HepG2 (cell line): ENCODE measurements around the gene TBX19. TPM values are rescaled to one million over a fixed set of nuclear protein-coding genes. Genes with fewer than 3 reads are reported as not detected.

Source experiments
- ATAC-seq: fragments of 200-7000 bp; cut with Tn5 transposase; 3 replicates; pipeline ENCODE4 v1.9.1; 2020; ENCODE audit warnings: mild to moderate bottlenecking, moderate library complexity
- BruUV-seq: library from RNA; stranded (reverse); fragments of 400-500 nt; replicated peaks from 2 replicates; lab custom pipeline; 2021; lab: Mats Ljungman, UMichigan
- CTCF ChIA-PET: fragments of 300-600 bp; formaldehyde crosslinking; extraction: SDS; loops from one replicate; lab custom pipeline; 2021; ENCODE audit warnings: low total read pairs, inconsistent platforms, low intra/inter-chr PET ratio; lab: Yijun Ruan, JAX
- POLR2A ChIA-PET: fragments of 350-600 bp; sonication (Branson Sonifier 250); formaldehyde crosslinking; loops from one replicate; lab custom pipeline; 2020; ENCODE audit warnings: antibody characterized with exemption, inconsistent platforms; lab: Yijun Ruan, JAX
- DNase-seq: peaks from one replicate; pipeline ENCODE4 v3.0.0-alpha.2; 2015; ENCODE audit warnings: low spot score
- FAIRE-seq: peaks from 3 replicates; lab custom pipeline; 2011; peaks lifted over from hg19 to GRCh38; lab: Jason Lieb, UNC
- H2AFZ ChIP-seq: one replicate; pipeline ENCODE4 v1.6.1; 2011; ENCODE audit warnings: low read length, inconsistent platforms
- H3K27ac ChIP-seq: fragments of 300-600 bp; 3 replicates; pipeline ENCODE4 v1.8.0; 2011; ENCODE audit warnings: mixed run types, mild to moderate bottlenecking, mixed read lengths, low read length, inconsistent platforms; ENCODE audit not compliant: insufficient read depth; ENCODE audit errors: extremely low read length
- H3K27me3 ChIP-seq, 2 experiments: fragments of 200-600 bp in 1 of 2; 2 replicates in 1 of 2; 3 replicates in 1 of 2; pipeline versions ENCODE4 v1.6.0 to v1.8.0; 2011; ENCODE audit warnings: low read length in 2 of 2, mild to moderate bottlenecking in 2 of 2, moderate library complexity in 2 of 2, inconsistent platforms in 1 of 2; ENCODE audit not compliant: insufficient read depth in 2 of 2, control insufficient read depth in 1 of 2
- H3K36me3 ChIP-seq, 2 experiments: fragments of 200-600 bp in 1 of 2; replicated peaks in 1 of 2; 2 replicates in 1 of 2; 3 replicates in 1 of 2; pipeline versions ENCODE4 v1.5.1 to v1.8.0; 2011; ENCODE audit warnings: low read length in 2 of 2, inconsistent platforms in 1 of 2; ENCODE audit not compliant: insufficient read depth in 2 of 2, control insufficient read depth in 1 of 2
- H3K4me1 ChIP-seq: 2 replicates; pipeline ENCODE4 v1.5.1; 2012; ENCODE audit warnings: low read length, inconsistent platforms; ENCODE audit not compliant: insufficient read depth
- H3K4me2 ChIP-seq: 2 replicates; pipeline ENCODE4 v1.6.0; 2011; ENCODE audit warnings: low read depth, low read length, inconsistent platforms
- H3K4me3 ChIP-seq, 3 experiments: fragments of 200-600 bp in 1 of 3; sonication (generic), shearing (Covaris generic) in 1 of 3; replicated peaks in 1 of 3; 2 replicates each; pipeline ENCODE4 v1.5.1; 2011 to 2016; ENCODE audit warnings: low read length in 3 of 3, inconsistent platforms in 2 of 3, low read depth in 2 of 3, mild to moderate bottlenecking in 2 of 3, control low read depth in 1 of 3, mixed read lengths in 1 of 3; ENCODE audit not compliant: insufficient read depth in 1 of 3
- H3K79me2 ChIP-seq: one replicate; pipeline ENCODE4 v1.6.1; 2011; ENCODE audit warnings: low read length, inconsistent platforms; ENCODE audit not compliant: insufficient read depth
- H3K9ac ChIP-seq: 2 replicates; pipeline ENCODE4 v1.6.0; 2011; ENCODE audit warnings: mild to moderate bottlenecking, low read depth, low read length, inconsistent platforms; ENCODE audit not compliant: insufficient read depth
- H3K9me3 ChIP-seq: 2 replicates; pipeline ENCODE4 v1.5.1; 2012; ENCODE audit warnings: mild to moderate bottlenecking, low read length
- H4K20me1 ChIP-seq: 2 replicates; pipeline ENCODE4 v1.6.0; 2011; ENCODE audit warnings: inconsistent platforms, mild to moderate bottlenecking, low read length, moderate library complexity; ENCODE audit not compliant: insufficient read depth
- CHD4 ChIP-seq: fragments of 200-600 bp; sonication (generic); IDR thresholded peaks from 2 replicates; pipeline ENCODE4 v1.7.0; 2017; ENCODE audit warnings: mild to moderate bottlenecking, low read length, borderline replicate concordance
- ELF3 ChIP-seq: IDR thresholded peaks from 2 replicates; pipeline ENCODE4 v1.6.1; 2016; ENCODE audit warnings: missing genetic modification reagents, missing compliant biosample characterization
- FOXO1 ChIP-seq: sonication (generic); formaldehyde crosslinking; IDR thresholded peaks from 2 replicates; pipeline ENCODE4 v1.4.0; 2020; ENCODE audit warnings: missing genetic modification reagents
- KAT2B ChIP-seq: fragments of 150-350 bp; IDR thresholded peaks from 2 replicates; pipeline ENCODE4 v1.6.1; 2014; ENCODE audit warnings: low read depth, low read length, borderline replicate concordance
- MBNL3 ChIP-seq: fragments of 250-450 bp; sonication (Bioruptor Pico); conservative IDR thresholded peaks from 2 replicates; pipeline ENCODE4 v1.8.0; 2022; ENCODE audit warnings: mild to moderate bottlenecking, inconsistent platforms
- NR2F1 ChIP-seq, 2 experiments: fragments of 450-650 bp in 1 of 2; formaldehyde crosslinking in 1 of 2; IDR thresholded peaks; 2 replicates each; pipeline versions ENCODE4 v1.5.0 to v1.6.1; 2016 to 2020; ENCODE audit warnings: mild to moderate bottlenecking in 1 of 2, missing compliant biosample characterization in 1 of 2, missing genetic modification reagents in 1 of 2, moderate library complexity in 1 of 2
- PRDM10 ChIP-seq: sonication (generic); formaldehyde crosslinking; IDR thresholded peaks from 2 replicates; pipeline ENCODE4 v1.4.0; 2020; ENCODE audit warnings: low read depth, missing genetic modification reagents
- RNF2 ChIP-seq: fragments of 450-650 bp; conservative IDR thresholded peaks from 2 replicates; pipeline ENCODE4 v1.6.1; 2016; ENCODE audit warnings: low read depth
- SCMH1 ChIP-seq: sonication (generic); formaldehyde crosslinking; IDR thresholded peaks from 2 replicates; pipeline ENCODE4 v1.9.0; 2021; ENCODE audit warnings: missing genetic modification reagents, mild to moderate bottlenecking, borderline replicate concordance
- SIX4 ChIP-seq: sonication (generic); formaldehyde crosslinking; IDR thresholded peaks from 2 replicates; pipeline ENCODE4 v1.4.0; 2020; ENCODE audit warnings: missing genetic modification reagents
- TEAD2 ChIP-seq: sonication (generic); formaldehyde crosslinking; IDR thresholded peaks from 2 replicates; pipeline ENCODE4 v1.9.0; 2021; ENCODE audit warnings: missing genetic modification reagents
- ZNF737 ChIP-seq: sonication (generic); formaldehyde crosslinking; IDR thresholded peaks from 2 replicates; pipeline ENCODE4 v1.5.0; 2020; ENCODE audit warnings: missing genetic modification reagents, mild to moderate bottlenecking, borderline replicate concordance
- WGBS: methylation state at CpG from one replicate; pipeline ENCODE4 v1.1.6; 2017; ENCODE audit warnings: low lambda C conversion rate; 5-methylcytosine and 5-hydroxymethylcytosine counted together
- in situ Hi-C: cut with HindIII; loops from 2 replicates; pipeline ENCODE4 v1.10.0; 2017; ENCODE audit warnings: low pct_unique_long_range_greater_than_20kb; ENCODE audit not compliant: extremely low pct_ligation_motif_present
- intact Hi-C: fragments of 100-400 bp; cut with micrococcal nuclease; formaldehyde crosslinking; loops from one replicate; pipeline ENCODE4 v1.10.0; 2022; ENCODE audit not compliant: unreplicated experiment
- polyA plus RNA-seq, 8 experiments: library from polyadenylated mRNA; depleted of rRNA in 3 of 8; stranded (reverse) in 7 of 8; unstranded in 1 of 8; fragments of >200 nt; fragmentation: Illumina TruSeq in 4 of 8; extraction: Trizol in 4 of 8; gene quantifications; 2 replicates each; pipeline versions ENCODE4 v1.2.1 to v1.2.3, GENCODE V29; 2011 to 2016; ENCODE audit warnings: low read depth in 4 of 8, missing spikeins in 1 of 8, mixed read lengths in 1 of 8; ENCODE audit not compliant: insufficient read depth in 1 of 8
- total RNA-seq, 5 experiments: library from RNA; depleted of rRNA; stranded (reverse); fragments of >200 nt; fragmentation: Illumina TruSeq; extraction: Trizol; gene quantifications; 2 replicates each; pipeline ENCODE4 v1.2.3, GENCODE V29; 2016; ENCODE audit warnings: low read depth in 1 of 5
- TF ChIP-seq, protein P1 (sequence below): sonication (generic); formaldehyde crosslinking; conservative IDR thresholded peaks from 2 replicates; pipeline ENCODE4 v1.4.0; 2020; ENCODE audit warnings: missing genetic modification reagents
- TF ChIP-seq, protein P2 (sequence below): sonication (generic); formaldehyde crosslinking; IDR thresholded peaks from 2 replicates; pipeline ENCODE4 v1.4.0; 2020; ENCODE audit warnings: missing genetic modification reagents
- TF ChIP-seq, protein P3 (sequence below): sonication (generic); formaldehyde crosslinking; IDR thresholded peaks from 2 replicates; pipeline ENCODE4 v1.8.0; 2022; ENCODE audit warnings: missing genetic modification reagents, mild to moderate bottlenecking, borderline replicate concordance

The TBX19 gene
- total and polyA plus RNA-seq, 2 of the 13 experiments (the other 11 are each of a cell fraction or from before 2014, with no cell fraction given): 0.31 to 1.4 TPM

DNA sequence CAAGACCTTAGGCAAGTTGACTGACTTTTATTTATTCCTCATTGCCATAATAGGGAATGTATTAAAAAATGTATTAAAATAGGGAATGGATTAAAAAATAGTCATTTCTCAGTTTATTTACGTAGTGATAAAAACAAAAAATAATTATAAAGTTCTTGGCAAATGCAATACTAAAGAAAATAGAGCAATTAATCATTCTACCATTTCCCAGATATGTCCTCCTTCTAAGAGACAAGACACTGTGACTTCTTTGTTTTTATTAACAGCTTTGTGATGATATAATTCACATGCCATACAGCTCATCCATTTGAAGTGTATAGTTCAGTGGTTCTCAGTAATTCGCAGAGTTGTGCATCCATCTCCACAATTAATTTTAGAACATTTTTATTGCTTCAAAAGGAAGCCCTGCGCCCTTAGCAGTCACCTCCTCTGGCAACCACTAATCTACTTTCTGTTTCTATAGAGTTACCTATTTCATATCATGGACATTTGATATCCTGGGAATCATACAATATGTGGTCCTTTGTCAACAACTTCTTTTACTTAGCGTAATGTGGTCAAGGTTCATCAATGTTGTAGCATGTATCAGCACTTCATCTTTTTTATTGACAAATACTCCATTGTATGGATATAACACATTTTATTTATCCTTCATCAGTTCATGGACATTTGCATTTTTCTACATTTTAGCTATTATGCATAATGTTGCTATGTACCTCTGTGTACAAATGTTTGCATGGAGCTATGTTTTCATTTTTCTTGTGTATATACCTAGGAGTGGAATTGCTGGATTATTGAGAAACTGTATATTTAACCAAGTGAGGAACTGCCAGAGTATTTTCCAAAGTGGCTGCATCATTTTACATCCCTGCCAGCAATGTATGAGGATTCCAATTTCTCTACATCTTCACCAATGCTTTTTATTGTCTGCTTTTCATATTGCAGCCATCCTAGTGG, 5.6 kb downstream of the TBX19 start:
- Histone ChIP-seq H2AFZ (no peak overlapping the region), H3K27me3 (no peaks in the 10 kb centered on the region), H3K9ac (no peak overlapping the region), H3K4me1 (no peaks in the 10 kb centered on the region; the same call in 1 of the 2 replicates), H3K9me3 (no peaks in the 10 kb centered on the region), H3K36me3 (no peaks in the 10 kb centered on the region), H3K4me2 (no peak overlapping the region), H3K4me3 (no peak overlapping the region), H3K27ac (no peak overlapping the region), H4K20me1 (no peaks in the 10 kb centered on the region), H3K79me2 (no peaks in the 10 kb centered on the region)
- no peak for DNase-seq
- ChIA-PET CTCF (no interaction called here), POLR2A (no interaction called here)
- in situ Hi-C loops (no loop called here), intact Hi-C loops (no loop called here)
- no peak for FAIRE-seq
- ATAC-seq: no peak
- WGBS: 65% methylated on average over 4 of the region's 4 CpGs
- BruUV-seq: no TSS peak
- TF ChIP-seq SIX4 (CRISPR knock-in tag) (no peak), ZNF737 (no peak), TEAD2 (CRISPR knock-in tag) (no peak), KAT2B (no peak), RNF2 (no peak), NR2F1 (CRISPR knock-in tag; IDR thresholded peaks at IDR 0.05) (no peak), ELF3 (CRISPR knock-in tag) (no peak), PRDM10 (CRISPR knock-in tag) (no peak), MBNL3 (CRISPR knock-in tag) (no peak), SCMH1 (no peak), FOXO1 (CRISPR knock-in tag) (no peak), CHD4 (no peak)
- TF ChIP-seq, protein P1, sequence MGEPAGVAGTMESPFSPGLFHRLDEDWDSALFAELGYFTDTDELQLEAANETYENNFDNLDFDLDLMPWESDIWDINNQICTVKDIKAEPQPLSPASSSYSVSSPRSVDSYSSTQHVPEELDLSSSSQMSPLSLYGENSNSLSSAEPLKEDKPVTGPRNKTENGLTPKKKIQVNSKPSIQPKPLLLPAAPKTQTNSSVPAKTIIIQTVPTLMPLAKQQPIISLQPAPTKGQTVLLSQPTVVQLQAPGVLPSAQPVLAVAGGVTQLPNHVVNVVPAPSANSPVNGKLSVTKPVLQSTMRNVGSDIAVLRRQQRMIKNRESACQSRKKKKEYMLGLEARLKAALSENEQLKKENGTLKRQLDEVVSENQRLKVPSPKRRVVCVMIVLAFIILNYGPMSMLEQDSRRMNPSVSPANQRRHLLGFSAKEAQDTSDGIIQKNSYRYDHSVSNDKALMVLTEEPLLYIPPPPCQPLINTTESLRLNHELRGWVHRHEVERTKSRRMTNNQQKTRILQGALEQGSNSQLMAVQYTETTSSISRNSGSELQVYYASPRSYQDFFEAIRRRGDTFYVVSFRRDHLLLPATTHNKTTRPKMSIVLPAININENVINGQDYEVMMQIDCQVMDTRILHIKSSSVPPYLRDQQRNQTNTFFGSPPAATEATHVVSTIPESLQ (CRISPR knock-in tag): no peak
- TF ChIP-seq, protein P2, sequence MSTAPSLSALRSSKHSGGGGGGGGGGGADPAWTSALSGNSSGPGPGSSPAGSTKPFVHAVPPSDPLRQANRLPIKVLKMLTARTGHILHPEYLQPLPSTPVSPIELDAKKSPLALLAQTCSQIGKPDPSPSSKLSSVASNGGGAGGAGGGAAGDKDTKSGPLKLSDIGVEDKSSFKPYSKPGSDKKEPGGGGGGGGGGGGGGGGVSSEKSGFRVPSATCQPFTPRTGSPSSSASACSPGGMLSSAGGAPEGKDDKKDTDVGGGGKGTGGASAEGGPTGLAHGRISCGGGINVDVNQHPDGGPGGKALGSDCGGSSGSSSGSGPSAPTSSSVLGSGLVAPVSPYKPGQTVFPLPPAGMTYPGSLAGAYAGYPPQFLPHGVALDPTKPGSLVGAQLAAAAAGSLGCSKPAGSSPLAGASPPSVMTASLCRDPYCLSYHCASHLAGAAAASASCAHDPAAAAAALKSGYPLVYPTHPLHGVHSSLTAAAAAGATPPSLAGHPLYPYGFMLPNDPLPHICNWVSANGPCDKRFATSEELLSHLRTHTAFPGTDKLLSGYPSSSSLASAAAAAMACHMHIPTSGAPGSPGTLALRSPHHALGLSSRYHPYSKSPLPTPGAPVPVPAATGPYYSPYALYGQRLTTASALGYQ (CRISPR knock-in tag): no peak
- TF ChIP-seq, protein P3, sequence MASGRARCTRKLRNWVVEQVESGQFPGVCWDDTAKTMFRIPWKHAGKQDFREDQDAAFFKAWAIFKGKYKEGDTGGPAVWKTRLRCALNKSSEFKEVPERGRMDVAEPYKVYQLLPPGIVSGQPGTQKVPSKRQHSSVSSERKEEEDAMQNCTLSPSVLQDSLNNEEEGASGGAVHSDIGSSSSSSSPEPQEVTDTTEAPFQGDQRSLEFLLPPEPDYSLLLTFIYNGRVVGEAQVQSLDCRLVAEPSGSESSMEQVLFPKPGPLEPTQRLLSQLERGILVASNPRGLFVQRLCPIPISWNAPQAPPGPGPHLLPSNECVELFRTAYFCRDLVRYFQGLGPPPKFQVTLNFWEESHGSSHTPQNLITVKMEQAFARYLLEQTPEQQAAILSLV: no peak
